Liver (tissue), 3 donors: Measurements from ENCODE around the gene DENND4A.

ENCODE experiments used
- CTCF ChIP-seq: fragments of 150-350 bp; IDR thresholded peaks from 2 replicates; pipeline ENCODE4 v1.5.1; 2017; ENCODE audit warnings: improper control_type of control experiment, low read depth, low read length; ENCODE audit not compliant: missing input control
- FOXA1 ChIP-seq: IDR thresholded peaks from 2 replicates; pipeline ENCODE4 v1.6.1; 2016; ENCODE audit warnings: antibody characterized with exemption
- GABPA ChIP-seq, 2 donors: IDR thresholded peaks in 1 of 2; conservative IDR thresholded peaks in 1 of 2; 2 replicates each; pipeline ENCODE4 v1.6.1; 2016; ENCODE audit warnings: antibody characterized with exemption in 2 of 2, mild to moderate bottlenecking in 1 of 2, moderate library complexity in 1 of 2
- JUND ChIP-seq, 2 donors: IDR thresholded peaks; 2 replicates each; pipeline ENCODE4 v1.6.1; 2016; ENCODE audit warnings: antibody characterized with exemption in 2 of 2
- MAX ChIP-seq: IDR thresholded peaks from 2 replicates; pipeline ENCODE4 v1.6.1; 2016; ENCODE audit warnings: antibody characterized with exemption
- TAF1 ChIP-seq: conservative IDR thresholded peaks from 2 replicates; pipeline ENCODE4 v1.6.1; 2016; ENCODE audit warnings: antibody characterized with exemption, mild to moderate bottlenecking
- YY1 ChIP-seq: IDR thresholded peaks from 2 replicates; pipeline ENCODE4 v1.6.1; 2016; ENCODE audit warnings: antibody characterized with exemption, mild to moderate bottlenecking
- donor health status: healthy.
- donor health status: healthy.

- no peak for TF ChIP-seq TAF1
- no peak for TF ChIP-seq CTCF
- no peak for TF ChIP-seq FOXA1
- no peak for TF ChIP-seq MAX
- TF ChIP-seq YY1: no peak
- no peak for TF ChIP-seq JUND (IDR thresholded peaks at IDR 0.05)
- no peak for TF ChIP-seq GABPA (IDR thresholded peaks at IDR 0.05 in 1 of 2, conservative IDR thresholded peaks at IDR 0.05 in 1 of 2)
Observed at GRCh38 chr15:65646486-65646885, 145.6 kb downstream of the DENND4A start.
